Chondrocyte (in vitro differentiated cells): ENCODE data around the gene PREX1. TPM values are rescaled to one million over a fixed set of nuclear protein-coding genes. Genes with fewer than 3 reads are reported as not detected.

ENCODE experiments used
- DNase-seq: peaks from one replicate; pipeline ENCODE4 v3.0.0; 2021; ENCODE audit warnings: mixed read lengths, low spot score
- H3K27ac Mint-ChIP-seq: one replicate; pipeline ENCODE4 v1.8.0; 2021; ENCODE audit warnings: mild to moderate bottlenecking, moderate library complexity, mixed read lengths; ENCODE audit not compliant: unreplicated experiment
- H3K27me3 Mint-ChIP-seq: 2 replicates; pipeline ENCODE4 v1.8.0; 2021; ENCODE audit warnings: low read depth, mixed read lengths
- H3K36me3 Mint-ChIP-seq: 2 replicates; pipeline ENCODE4 v1.8.0; 2021; ENCODE audit warnings: low read depth, mixed read lengths
- H3K4me1 Mint-ChIP-seq: 2 replicates; pipeline ENCODE4 v1.8.0; 2021; ENCODE audit warnings: low read depth, mild to moderate bottlenecking, mixed read lengths
- H3K4me3 Mint-ChIP-seq: one replicate; pipeline ENCODE4 v1.8.0; 2021; ENCODE audit warnings: mild to moderate bottlenecking, moderate library complexity, mixed read lengths; ENCODE audit not compliant: unreplicated experiment
- H3K9me3 Mint-ChIP-seq: 2 replicates; pipeline ENCODE4 v1.8.0; 2021; ENCODE audit warnings: low read depth, mixed read lengths
- CTCF ChIP-seq: fragments of 200-600 bp; sonication (generic); IDR thresholded peaks from 2 replicates; pipeline ENCODE4 v1.5.0; 2021; ENCODE audit warnings: antibody characterized with exemption, mild to moderate bottlenecking, moderate library complexity
- total RNA-seq: library from RNA; stranded (reverse); gene quantifications from 3 replicates; pipeline ENCODE4 v1.2.1, GENCODE V29; 2021

Gene PREX1
- total RNA-seq, 1 donor from 2014 or later = 3.0 TPM

GRCh38 chr20:48719598-48720255, 108.1 kb downstream of the PREX1 start:
- Mint-ChIP-seq H3K36me3 (peaks cover 2% of the 10 kb centered on the region), H3K4me3 (no peak overlapping the region), H3K9me3 (no peaks in the 10 kb centered on the region), H3K27ac (no peak overlapping the region), H3K27me3 (no peaks in the 10 kb centered on the region), H3K4me1 (peaks cover 48% of the 10 kb centered on the region)
- TF ChIP-seq CTCF = no peak
- peak; percentile 58 for DNase-seq

GRCh38 chr20:48718786-48719578, 108.8 kb downstream of the PREX1 start:
- Mint-ChIP-seq H3K36me3 (peaks cover 2% of the 10 kb centered on the region), H3K27ac (no peak overlapping the region), H3K9me3 (no peaks in the 10 kb centered on the region), H3K4me1 (peaks cover 40% of the 10 kb centered on the region), H3K4me3 (no peak overlapping the region), H3K27me3 (no peaks in the 10 kb centered on the region)
- peak; percentile 33 for DNase-seq
- TF ChIP-seq CTCF = no peak

GRCh38 chr20:48717680-48718223, 110.0 kb downstream of the PREX1 start:
- H3K4me1 Mint-ChIP-seq = peaks cover 28% of the 10 kb centered on the region
- no peak overlapping the region for H3K4me3 Mint-ChIP-seq

GRCh38 chr20:48717095-48717672, 110.6 kb downstream of the PREX1 start:
- no peak overlapping the region for H3K4me3 Mint-ChIP-seq
- no peaks in the 10 kb centered on the region for H3K9me3 Mint-ChIP-seq

More at GRCh38 chr20:48717680-48718223, 110.0 kb downstream of the PREX1 start:
- Mint-ChIP-seq H3K9me3 (no peaks in the 10 kb centered on the region), H3K36me3 (peaks cover 2% of the 10 kb centered on the region), H3K27ac (no peak overlapping the region), H3K27me3 (no peaks in the 10 kb centered on the region)
- no peak for TF ChIP-seq CTCF
- no peak for DNase-seq

More at GRCh38 chr20:48717095-48717672, 110.6 kb downstream of the PREX1 start:
- TF ChIP-seq CTCF = no peak
- Mint-ChIP-seq H3K4me1 (peaks cover 22% of the 10 kb centered on the region), H3K27ac (no peak overlapping the region), H3K36me3 (peaks cover 2% of the 10 kb centered on the region), H3K27me3 (no peaks in the 10 kb centered on the region)
- DNase-seq = no peak
